ENCODE results near the gene SF3B6. TPM values are rescaled to one million over a fixed set of nuclear protein-coding genes. Genes with fewer than 3 reads are reported as not detected.

Gene SF3B6
- total and polyA plus RNA-seq, 2 donors (not counting 3 experiments of a cell fraction or from before 2014, with no cell fraction given): 105 to 150 TPM

GRCh38 chr2:24076849-24077534 lies 866 bp upstream of the SF3B6 start:
- H3K27me3 ChIP-seq (ENCODE audit: control insufficient read depth in 2 of 2, insufficient read depth in 2 of 2, low read length in 2 of 2): no peaks in the 10 kb centered on the region
- TF ChIP-seq MYC (IDR thresholded peaks at IDR 0.05; ENCODE audit: low read depth, low read length) (no peak), GATA2 (IDR thresholded peaks at IDR 0.05; ENCODE audit: insufficient read depth, insufficient read length, low read depth, low read length) (no peak), JUN (IDR thresholded peaks at IDR 0.05; ENCODE audit: borderline replicate concordance, insufficient read depth, insufficient read length, low read depth) (no peak), POLR2AphosphoS5 (IDR thresholded peaks at IDR 0.05; ENCODE audit: insufficient read depth, low read depth, low read length) (peak; percentile 41), EZH2 (IDR thresholded peaks at IDR 0.05; ENCODE audit: borderline replicate concordance, low read depth, low read length, severe bottlenecking) (no peak), FOS (IDR thresholded peaks at IDR 0.05; ENCODE audit: borderline replicate concordance, insufficient read depth, low read length) (no peak), POLR2A (IDR thresholded peaks at IDR 0.05; ENCODE audit: low read depth, low read length) (peak; percentile 74), CTCF (IDR thresholded peaks at IDR 0.05; ENCODE audit: extremely low read depth in 1 of 2, insufficient read depth in 1 of 2, low read depth in 1 of 2, low read length in 2 of 2) (no peak), MAX (IDR thresholded peaks at IDR 0.05; ENCODE audit: insufficient read depth, insufficient read length) (no peak)
- H3K4me3 ChIP-seq (replicated peaks in 1 of 3; ENCODE audit: insufficient read depth in 1 of 3, low read depth in 1 of 3, low read length in 3 of 3): peak overlapping the region; percentile 53 to 92 (median 79)
- peaks cover 12% of the 10 kb centered on the region for H3K4me1 ChIP-seq (ENCODE audit: control insufficient read depth, extremely low read depth, insufficient read depth, low read length)
- H3K9me3 ChIP-seq (replicated peaks; ENCODE audit: control insufficient read depth, insufficient read depth, low read length): no peaks in the 10 kb centered on the region
- ChIA-PET POLR2A (interaction anchor here (0.6 to 1.9 kb wide), 5 partner anchors 7 to 148 kb away, joined by 3 to 8 read pairs (median 5); partner anchors contain the start of genes MFSD2B, TP53I3 and WDCP), CTCF (interaction anchor here (1.1 to 2.0 kb wide), 6 partner anchors 8 to 252 kb away, joined by 3 to 15 read pairs (median 6); partner anchors contain the start of genes ATAD2B, TP53I3 and WDCP)
- peak overlapping the region; percentile 29 for H3K9ac ChIP-seq (replicated peaks; ENCODE audit: extremely low read depth, insufficient read depth, low read length)
- peaks cover 29% of the 10 kb centered on the region for H3K79me2 ChIP-seq (ENCODE audit: control insufficient read depth, insufficient read depth, low read length)
- H4K20me1 ChIP-seq (replicated peaks; ENCODE audit: control insufficient read depth, extremely low read depth, insufficient read depth, low read length): no peaks in the 10 kb centered on the region
- DNase-seq (ENCODE audit: low read depth, low spot score) (peak; percentile 30), FAIRE-seq (peak; percentile 12)
- peak overlapping the region; percentile 69 for H2AFZ ChIP-seq (ENCODE audit: low read depth, low read length)
- BruUV-seq (replicated peaks): no TSS peak
- peak overlapping the region; percentile 74 for H3K4me2 ChIP-seq (ENCODE audit: insufficient read depth, low read length)
- no peaks in the 10 kb centered on the region for H3K9me1 ChIP-seq (replicated peaks; ENCODE audit: control insufficient read depth, extremely low read depth, insufficient read depth, low read length)
- H3K36me3 ChIP-seq (ENCODE audit: control insufficient read depth in 2 of 2, extremely low read depth in 1 of 2, insufficient read depth in 2 of 2, low read length in 2 of 2): peaks cover 10 to 12% of the 10 kb centered on the region in 2 experiments
- H3K27ac ChIP-seq (ENCODE audit: insufficient read depth, low read depth, low read length): no peak overlapping the region
- intact Hi-C loops (cut with micrococcal nuclease): loop anchor here (1.0 to 2.0 kb wide), 5 partner anchors 7 to 150 kb away; partner anchors contain the start of genes ATAD2B, TP53I3 and WDCP
- dilution Hi-C loops (cut with MboI; ENCODE audit: extremely low pct_ligation_motif_present, low sequenced_read_pairs): no loop called here

All from endothelial cell of umbilical vein (primary cell).